ENCODE measurements around the gene ST3GAL4.

DNA sequence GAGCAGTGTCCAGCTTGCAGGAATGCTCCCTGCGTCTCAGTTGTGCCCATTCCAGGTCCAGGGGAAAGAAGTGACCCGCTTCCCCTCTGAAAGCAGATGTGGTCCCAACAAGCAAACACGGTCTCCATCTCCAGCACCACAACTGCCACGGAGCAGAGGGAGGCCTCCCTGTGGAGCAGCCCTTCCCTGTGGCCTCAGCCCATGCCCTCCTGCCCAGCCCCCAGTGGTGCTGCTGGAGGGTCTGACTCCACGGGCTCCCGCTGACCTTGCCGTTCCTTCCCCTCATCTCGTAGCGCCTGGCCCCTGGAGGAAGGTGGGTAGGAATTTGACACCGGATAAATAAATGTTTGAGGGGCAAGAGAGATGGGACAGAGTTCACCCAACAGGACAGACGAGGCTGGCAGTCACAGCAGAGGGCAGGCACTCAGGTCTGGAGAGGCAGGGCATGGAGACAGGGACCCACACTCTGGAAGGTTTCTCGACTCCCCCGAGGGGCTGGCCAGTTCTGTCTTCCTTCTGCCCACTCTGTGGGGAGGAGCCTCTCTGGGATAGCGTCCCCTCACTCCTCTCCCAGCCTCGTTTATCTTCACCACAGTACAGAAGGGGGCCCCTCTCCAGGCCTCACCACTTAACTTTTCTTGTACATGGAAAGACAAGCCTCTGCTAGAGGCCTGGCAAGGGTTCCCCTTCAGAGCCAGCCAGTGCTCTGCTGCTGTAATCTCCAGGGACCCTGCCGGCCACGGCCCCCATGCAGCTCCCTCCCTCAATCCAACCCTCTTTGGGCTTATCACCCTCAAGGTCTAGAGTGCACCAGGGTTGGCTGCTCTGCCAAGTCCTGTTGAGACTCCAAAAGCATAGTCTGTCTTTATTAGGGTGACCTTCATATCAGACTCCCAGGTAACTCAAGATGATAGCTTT lies 7.5 kb upstream of the ST3GAL4 start:
- TF ChIP-seq, protein P1, sequence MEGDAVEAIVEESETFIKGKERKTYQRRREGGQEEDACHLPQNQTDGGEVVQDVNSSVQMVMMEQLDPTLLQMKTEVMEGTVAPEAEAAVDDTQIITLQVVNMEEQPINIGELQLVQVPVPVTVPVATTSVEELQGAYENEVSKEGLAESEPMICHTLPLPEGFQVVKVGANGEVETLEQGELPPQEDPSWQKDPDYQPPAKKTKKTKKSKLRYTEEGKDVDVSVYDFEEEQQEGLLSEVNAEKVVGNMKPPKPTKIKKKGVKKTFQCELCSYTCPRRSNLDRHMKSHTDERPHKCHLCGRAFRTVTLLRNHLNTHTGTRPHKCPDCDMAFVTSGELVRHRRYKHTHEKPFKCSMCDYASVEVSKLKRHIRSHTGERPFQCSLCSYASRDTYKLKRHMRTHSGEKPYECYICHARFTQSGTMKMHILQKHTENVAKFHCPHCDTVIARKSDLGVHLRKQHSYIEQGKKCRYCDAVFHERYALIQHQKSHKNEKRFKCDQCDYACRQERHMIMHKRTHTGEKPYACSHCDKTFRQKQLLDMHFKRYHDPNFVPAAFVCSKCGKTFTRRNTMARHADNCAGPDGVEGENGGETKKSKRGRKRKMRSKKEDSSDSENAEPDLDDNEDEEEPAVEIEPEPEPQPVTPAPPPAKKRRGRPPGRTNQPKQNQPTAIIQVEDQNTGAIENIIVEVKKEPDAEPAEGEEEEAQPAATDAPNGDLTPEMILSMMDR (conservative IDR thresholded peaks at IDR 0.05; ENCODE audit: low read length), result no peak
- no peak for TF ChIP-seq EZH2phosphoT487 (IDR thresholded peaks at IDR 0.05; ENCODE audit: borderline replicate concordance, low read depth, low read length)

Data from OCI-LY7 (cell line).